ENCODE measurements around the gene ACOX3. TPM values are rescaled to one million over a fixed set of nuclear protein-coding genes. Genes with fewer than 3 reads are reported as not detected.

Gene ACOX3
- polyA plus RNA-seq, 1 donor (not counting 4 experiments of a cell fraction or from before 2014, with no cell fraction given): 6.7 TPM

GRCh38 chr4:8390577-8390976 is 49.9 kb downstream of the ACOX3 start:
- DNase-seq (ENCODE audit: low read depth, low spot score): no peak
- H4K20me1 ChIP-seq (ENCODE audit: control insufficient read depth, extremely low read depth, insufficient read depth, low read length): no peaks in the 10 kb centered on the region
- H3K4me3 ChIP-seq (ENCODE audit: control insufficient read depth in 2 of 3, extremely low read depth in 1 of 3, insufficient read depth in 2 of 3, low read depth in 1 of 3, low read length in 3 of 3): no peak overlapping the region
- H2AFZ ChIP-seq (ENCODE audit: control insufficient read depth, low read length): no peak overlapping the region
- H3K9me1 ChIP-seq (ENCODE audit: control insufficient read depth, extremely low read depth, insufficient read depth, low read length): no peaks in the 10 kb centered on the region
- H3K9me3 ChIP-seq (ENCODE audit: control insufficient read depth, low read depth, low read length): no peaks in the 10 kb centered on the region
- TF ChIP-seq CTCF (optimal IDR thresholded peaks at IDR 0.05 in 1 of 3, IDR thresholded peaks at IDR 0.05 in 1 of 3, conservative IDR thresholded peaks at IDR 0.05 in 1 of 3; ENCODE audit: extremely low read depth in 1 of 3, insufficient read depth in 2 of 3, low read length in 3 of 3) (no peak), EZH2 (IDR thresholded peaks at IDR 0.05; ENCODE audit: low read length) (no peak)
- FAIRE-seq: no peak
- H3K4me2 ChIP-seq (ENCODE audit: control insufficient read depth, extremely low read depth, insufficient read depth, low read depth, low read length): no peak overlapping the region
- H3K27me3 ChIP-seq (ENCODE audit: control insufficient read depth, extremely low read depth, insufficient read depth, low read length): no peaks in the 10 kb centered on the region
- H3K4me1 ChIP-seq (ENCODE audit: control insufficient read depth, extremely low read depth, insufficient read depth, low read length): no peaks in the 10 kb centered on the region
- dilution Hi-C loops (cut with MboI; ENCODE audit: extremely low pct_ligation_motif_present, low sequenced_read_pairs): no loop called here
- H3K9ac ChIP-seq (ENCODE audit: control insufficient read depth, extremely low read depth, insufficient read depth, low read length): no peak overlapping the region
- H3K36me3 ChIP-seq (ENCODE audit: control insufficient read depth in 2 of 2, extremely low read depth in 1 of 2, insufficient read depth in 2 of 2, low read length in 2 of 2): peaks cover 0 to 25% of the 10 kb centered on the region in 2 experiments
- no peaks in the 10 kb centered on the region for H3K79me2 ChIP-seq (ENCODE audit: control insufficient read depth, insufficient read depth, low read length)
- no peak overlapping the region for H3K27ac ChIP-seq (ENCODE audit: control insufficient read depth, insufficient read depth, low read length)

- Histone ChIP-seq H3K4me3 (ENCODE audit: control insufficient read depth in 2 of 3, extremely low read depth in 1 of 3, insufficient read depth in 2 of 3, low read depth in 1 of 3, low read length in 3 of 3) (no peak overlapping the region), H3K27me3 (ENCODE audit: control insufficient read depth, extremely low read depth, insufficient read depth, low read length) (no peaks in the 10 kb centered on the region), H3K36me3 (ENCODE audit: control insufficient read depth in 2 of 2, extremely low read depth in 1 of 2, insufficient read depth in 2 of 2, low read length in 2 of 2) (peaks cover 0 to 21% of the 10 kb centered on the region in 2 experiments), H2AFZ (ENCODE audit: control insufficient read depth, low read length) (no peak overlapping the region), H3K9me3 (ENCODE audit: control insufficient read depth, low read depth, low read length) (no peaks in the 10 kb centered on the region), H3K9me1 (ENCODE audit: control insufficient read depth, extremely low read depth, insufficient read depth, low read length) (no peaks in the 10 kb centered on the region), H3K9ac (ENCODE audit: control insufficient read depth, extremely low read depth, insufficient read depth, low read length) (no peak overlapping the region), H3K4me2 (ENCODE audit: control insufficient read depth, extremely low read depth, insufficient read depth, low read depth, low read length) (no peak overlapping the region), H3K4me1 (ENCODE audit: control insufficient read depth, extremely low read depth, insufficient read depth, low read length) (no peaks in the 10 kb centered on the region), H3K79me2 (ENCODE audit: control insufficient read depth, insufficient read depth, low read length) (no peaks in the 10 kb centered on the region), H4K20me1 (ENCODE audit: control insufficient read depth, extremely low read depth, insufficient read depth, low read length) (no peaks in the 10 kb centered on the region), H3K27ac (ENCODE audit: control insufficient read depth, insufficient read depth, low read length) (no peak overlapping the region)
- TF ChIP-seq EZH2 (IDR thresholded peaks at IDR 0.05; ENCODE audit: low read length) (no peak), CTCF (optimal IDR thresholded peaks at IDR 0.05 in 1 of 3, IDR thresholded peaks at IDR 0.05 in 1 of 3, conservative IDR thresholded peaks at IDR 0.05 in 1 of 3; ENCODE audit: extremely low read depth in 1 of 3, insufficient read depth in 2 of 3, low read length in 3 of 3) (no peak)
- FAIRE-seq (no peak), DNase-seq (ENCODE audit: low read depth, low spot score) (no peak)
- dilution Hi-C loops (cut with MboI; ENCODE audit: extremely low pct_ligation_motif_present, low sequenced_read_pairs): no loop called here
Measured at GRCh38 chr4:8388528-8388870, 52.0 kb downstream of the ACOX3 start.

Data from keratinocyte (primary cell).